HG03457 (cell line): ENCODE data around the gene PTPRS.

Experiments used
- ATAC-seq: cut with Tn5 transposase; IDR thresholded peaks from one replicate; pipeline ENCODE4 v1.9.1; 2021; ENCODE audit warnings: moderate number of reproducible peaks; ENCODE audit not compliant: unreplicated experiment

The PTPRS gene

GRCh38 chr19:5355693-5356092, 15.1 kb upstream of the PTPRS start:
- ATAC-seq, result no peak

- ATAC-seq, result no peak
Measured at GRCh38 chr19:5355076-5355475, 14.5 kb upstream of the PTPRS start.

DNA sequence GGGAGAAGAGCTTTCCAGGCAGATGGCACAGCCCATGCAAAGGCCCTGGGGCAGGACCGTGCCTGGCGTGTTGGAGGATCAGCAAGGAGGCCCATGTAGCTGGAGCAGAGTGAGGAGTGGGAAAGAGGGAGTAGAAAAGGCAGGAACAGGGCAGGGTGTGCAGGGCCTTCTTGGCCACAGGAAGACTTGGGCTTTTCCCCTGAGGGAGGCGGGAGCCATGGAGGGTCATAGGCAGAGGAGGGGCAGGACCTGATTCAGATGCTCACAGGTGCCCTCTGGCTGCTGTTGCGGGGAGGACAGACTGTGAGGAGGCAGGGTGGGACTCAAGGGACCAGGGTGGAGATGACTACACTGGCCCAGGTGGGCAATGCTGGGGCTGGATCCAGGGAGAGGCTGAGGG, 13.8 kb upstream of the PTPRS start:
- ATAC-seq, result no peak

- no peak for ATAC-seq
Measured at GRCh38 chr19:5352229-5352763, 11.7 kb upstream of the PTPRS start.

DNA sequence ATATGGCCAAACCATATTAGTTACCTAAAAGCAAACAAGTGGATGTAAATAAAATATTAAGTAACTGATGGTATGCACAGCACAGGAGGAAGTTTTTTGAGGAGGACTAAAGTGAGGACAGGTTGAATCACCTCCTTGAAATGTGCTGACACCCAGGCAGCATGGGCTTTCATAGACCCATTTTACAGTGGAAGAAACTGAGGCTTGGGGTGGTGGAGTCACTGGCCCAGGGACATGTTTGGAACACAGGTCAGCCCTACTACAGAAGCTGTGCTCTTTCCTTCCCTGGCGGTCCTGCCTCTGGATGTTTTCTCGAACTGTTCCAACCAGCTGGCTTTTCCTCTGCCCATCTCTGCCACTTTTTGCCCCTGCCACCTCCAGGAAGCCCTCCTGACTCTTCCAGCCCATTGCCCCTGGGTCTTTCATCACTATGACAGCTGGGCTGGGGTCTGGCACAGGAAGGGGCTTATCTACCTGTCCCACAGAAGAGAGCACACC, 11.2 kb upstream of the PTPRS start:
- no peak for ATAC-seq

GRCh38 chr19:5349041-5349440, 8.4 kb upstream of the PTPRS start:
- no peak for ATAC-seq

GRCh38 chr19:5345895-5346386, 5.3 kb upstream of the PTPRS start:
- no peak for ATAC-seq

GRCh38 chr19:5343848-5344247, 3.2 kb upstream of the PTPRS start:
- no peak for ATAC-seq

DNA sequence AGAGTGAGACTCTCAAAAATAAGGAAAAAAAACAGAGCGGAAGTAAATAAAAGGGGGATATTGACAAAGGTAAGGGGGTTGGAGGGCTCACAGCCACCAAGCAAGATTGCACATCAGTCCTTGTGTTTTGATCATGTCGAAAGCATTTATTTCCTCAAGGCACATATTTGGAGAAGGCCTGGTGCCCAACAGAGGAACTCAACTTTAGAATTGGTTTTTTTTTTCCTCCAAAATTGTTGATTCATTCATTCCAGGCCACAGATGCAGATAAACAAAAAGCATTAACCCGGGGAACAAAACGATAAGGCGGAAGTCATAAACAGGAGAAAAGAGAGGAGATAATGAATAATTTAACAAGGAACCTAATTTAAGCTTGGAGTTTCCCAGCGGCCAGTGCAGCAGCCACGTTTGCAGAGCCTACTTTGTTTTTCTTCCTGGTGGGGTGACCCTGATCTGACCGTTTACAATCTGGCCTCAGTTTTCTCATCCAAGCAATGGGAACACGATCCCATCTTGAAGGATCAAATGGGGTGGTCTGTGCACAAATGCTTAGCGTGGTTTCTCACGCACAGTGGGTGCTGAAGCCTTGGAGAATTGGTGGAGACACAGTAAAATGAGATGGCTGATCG, 2.1 kb upstream of the PTPRS start:
- ATAC-seq, result no peak

GRCh38 chr19:5341981-5342380, 1.4 kb upstream of the PTPRS start:
- no peak for ATAC-seq

DNA sequence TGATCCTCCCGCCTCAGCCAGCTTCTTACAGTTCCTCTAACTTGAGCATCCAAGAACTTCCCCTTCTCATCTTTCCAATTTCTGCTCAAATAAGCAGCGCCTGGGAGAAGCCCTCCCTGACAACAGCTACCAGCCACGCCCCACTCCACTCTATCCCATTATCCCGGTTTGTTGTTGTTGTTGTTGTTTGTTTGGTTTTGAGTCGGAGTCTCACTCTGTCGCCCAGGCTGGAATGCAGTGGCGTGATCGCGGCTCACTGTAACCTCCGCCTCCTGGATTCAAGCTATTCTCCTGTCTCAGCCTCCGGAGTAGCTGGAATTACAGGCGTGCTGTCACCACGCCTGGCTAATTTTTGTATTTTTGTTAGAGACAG, 822 bp upstream of the PTPRS start:
- ATAC-seq, result no peak

GRCh38 chr19:5339950-5340636, 519 bp downstream of the PTPRS start:
- ATAC-seq, result no peak

GRCh38 chr19:5339198-5339949, 1.2 kb downstream of the PTPRS start:
- ATAC-seq, result no peak

GRCh38 chr19:5338656-5339197, 1.9 kb downstream of the PTPRS start:
- no peak for ATAC-seq

- no peak for ATAC-seq
Measured at GRCh38 chr19:5337708-5338655, 2.6 kb downstream of the PTPRS start.

- no peak for ATAC-seq
Measured at GRCh38 chr19:5337126-5337525, 3.5 kb downstream of the PTPRS start.

GRCh38 chr19:5336195-5336965, 4.2 kb downstream of the PTPRS start:
- no peak for ATAC-seq

GRCh38 chr19:5335593-5335992, 5.0 kb downstream of the PTPRS start:
- no peak for ATAC-seq

DNA sequence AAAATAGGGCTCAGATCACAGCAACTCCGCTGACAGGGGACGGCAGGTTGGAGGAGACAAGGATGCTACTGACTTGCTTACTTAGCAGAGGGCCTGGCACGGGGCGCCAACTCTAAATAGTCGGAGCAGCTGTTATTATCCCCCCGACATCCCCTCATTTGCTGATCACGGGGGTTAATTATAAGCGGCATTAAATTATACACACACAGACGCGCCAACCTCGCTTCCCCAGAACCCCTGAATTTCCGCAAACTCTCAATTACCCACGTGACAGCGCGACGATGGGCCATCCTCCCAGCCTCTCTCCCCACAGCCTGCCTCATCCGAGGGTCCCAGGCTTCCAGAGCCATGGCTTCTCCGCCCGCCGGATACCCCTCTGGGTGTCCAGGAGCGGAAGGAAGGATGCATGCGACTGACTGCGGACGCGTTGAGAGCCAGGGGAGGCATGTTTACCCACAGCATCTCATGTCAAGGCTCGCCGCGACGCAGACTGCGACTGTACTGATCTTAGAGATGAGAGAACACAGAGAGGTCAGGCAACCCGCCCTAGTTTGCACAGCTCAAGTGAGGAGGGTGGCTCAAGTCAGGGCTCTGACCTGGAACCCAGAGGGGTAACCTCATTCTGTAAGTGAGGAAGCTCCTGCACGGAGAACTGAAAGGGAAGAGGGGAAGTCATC, 5.7 kb downstream of the PTPRS start:
- ATAC-seq, result no peak
